Measurements from ENCODE around the gene PC.
A peak's percentile ranks its signal among the peaks of the same experiment; 100 is the strongest.

The PC gene

GRCh38 chr11:66882561-66883015 lies 75.6 kb downstream of the PC start:
- DNase-seq = no peak

- no peak for DNase-seq
Observed at GRCh38 chr11:66881927-66882452, 76.2 kb downstream of the PC start.

- DNase-seq = no peak
Observed at GRCh38 chr11:66881451-66881835, 76.7 kb downstream of the PC start.

GRCh38 chr11:66880496-66881450 lies 77.4 kb downstream of the PC start:
- no peak for DNase-seq

GRCh38 chr11:66879999-66880398 lies 78.2 kb downstream of the PC start:
- no peak for DNase-seq

GRCh38 chr11:66879583-66879982 lies 78.6 kb downstream of the PC start:
- no peak for DNase-seq

GRCh38 chr11:66879000-66879399 lies 79.2 kb downstream of the PC start:
- DNase-seq = no peak

- no peak for DNase-seq
Observed at GRCh38 chr11:66878474-66878873, 79.7 kb downstream of the PC start.

- DNase-seq = no peak
Observed at GRCh38 chr11:66877588-66878385, 80.4 kb downstream of the PC start.

GRCh38 chr11:66875378-66875777 lies 82.8 kb downstream of the PC start:
- no peak for DNase-seq

GRCh38 chr11:66874232-66874631 lies 84.0 kb downstream of the PC start:
- DNase-seq = no peak

- no peak for DNase-seq
Observed at GRCh38 chr11:66871521-66871901, 86.7 kb downstream of the PC start.

GRCh38 chr11:66870616-66871520 lies 87.3 kb downstream of the PC start:
- DNase-seq = no peak

- DNase-seq = no peak
Observed at GRCh38 chr11:66870131-66870530, 88.1 kb downstream of the PC start.

- DNase-seq = no peak
Observed at GRCh38 chr11:66869567-66869870, 88.7 kb downstream of the PC start.

GRCh38 chr11:66868726-66869566 lies 89.2 kb downstream of the PC start:
- DNase-seq = peak; percentile 54 to 69 (median 60)

- DNase-seq = no peak
Observed at GRCh38 chr11:66868082-66868725, 90.0 kb downstream of the PC start.

GRCh38 chr11:66867425-66868040 lies 90.7 kb downstream of the PC start:
- DNase-seq = no peak

GRCh38 chr11:66866511-66866986 lies 91.6 kb downstream of the PC start:
- DNase-seq = no peak

- no peak for DNase-seq
Observed at GRCh38 chr11:66866007-66866406, 92.2 kb downstream of the PC start.

Data from activated CD4-positive, CD25-positive, alpha-beta regulatory T cell (primary cell).